ENCODE data around the gene TSPAN7.

TSPAN7 gene

GRCh38 chrX:38694394-38694793 is 133.1 kb downstream of the TSPAN7 start:
- DNase-seq (ENCODE audit: low read depth) = no peak

- no peak for DNase-seq (ENCODE audit: low read depth)
Observed at GRCh38 chrX:38697461-38697860, 136.1 kb downstream of the TSPAN7 start.

- DNase-seq (ENCODE audit: low read depth) = no peak
Observed at GRCh38 chrX:38699121-38699520, 137.8 kb downstream of the TSPAN7 start.

DNA sequence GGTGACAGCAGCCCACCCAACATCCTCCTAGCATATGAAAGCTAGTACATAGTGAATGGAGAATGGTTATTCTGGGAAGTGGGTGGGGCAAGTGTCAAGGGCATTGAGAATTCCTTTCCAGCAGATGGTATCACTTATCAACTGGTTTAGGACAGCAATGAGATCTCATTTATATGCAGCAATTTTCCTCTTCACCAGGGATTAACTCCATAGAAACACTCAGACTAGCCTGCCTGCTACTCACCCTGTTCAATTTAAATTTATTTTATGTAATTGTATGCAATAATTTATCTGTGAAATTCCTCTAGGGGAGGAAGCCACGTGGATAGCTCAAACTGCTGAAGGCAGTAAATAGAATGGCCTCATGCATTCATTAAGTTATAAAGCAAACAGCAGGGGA is 138.4 kb downstream of the TSPAN7 start:
- no peak for DNase-seq (ENCODE audit: low read depth)

DNA sequence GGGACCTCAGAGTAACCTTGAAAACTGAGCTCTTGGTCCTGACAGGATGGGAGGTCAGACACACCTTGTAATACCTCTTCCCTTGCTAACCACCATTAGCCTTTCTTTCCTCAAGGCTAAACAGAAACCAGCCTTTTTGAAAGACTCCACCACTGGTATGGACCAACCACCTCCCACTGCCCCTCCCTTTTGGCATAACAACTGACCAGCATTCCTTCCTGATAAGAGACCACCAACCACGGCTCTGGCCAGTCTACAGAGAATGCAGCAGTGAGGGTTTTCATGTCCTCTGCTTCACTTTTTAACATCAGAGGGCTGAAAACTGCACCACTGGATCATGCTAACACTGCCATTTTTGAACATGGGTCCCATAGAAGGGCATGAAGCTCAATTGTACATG is 139.7 kb downstream of the TSPAN7 start:
- DNase-seq (ENCODE audit: low read depth) = no peak

- no peak for DNase-seq (ENCODE audit: low read depth)
Observed at GRCh38 chrX:38704146-38704882, 143.0 kb downstream of the TSPAN7 start.

DNA sequence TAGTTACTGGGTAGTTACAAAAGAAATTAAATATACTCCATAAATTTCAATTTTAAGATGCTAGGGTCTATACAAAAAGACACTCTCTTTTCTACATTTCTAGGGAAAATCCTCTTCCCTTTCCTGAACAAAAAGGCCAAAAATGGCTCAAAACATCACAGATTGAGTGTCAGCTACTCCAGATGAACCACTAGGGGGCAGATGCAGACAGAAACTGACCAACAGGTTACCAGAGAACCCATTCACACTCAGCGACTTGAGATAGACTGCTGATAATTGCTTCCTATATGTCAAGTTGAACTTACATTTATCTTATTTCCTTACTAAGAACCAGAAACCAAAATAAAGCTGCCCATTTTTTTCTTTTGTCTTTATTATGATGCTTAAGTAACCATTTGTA is 156.5 kb downstream of the TSPAN7 start:
- DNase-seq (ENCODE audit: low read depth) = no peak

GRCh38 chrX:38718311-38718710 is 157.0 kb downstream of the TSPAN7 start:
- no peak for DNase-seq (ENCODE audit: low read depth)

DNA sequence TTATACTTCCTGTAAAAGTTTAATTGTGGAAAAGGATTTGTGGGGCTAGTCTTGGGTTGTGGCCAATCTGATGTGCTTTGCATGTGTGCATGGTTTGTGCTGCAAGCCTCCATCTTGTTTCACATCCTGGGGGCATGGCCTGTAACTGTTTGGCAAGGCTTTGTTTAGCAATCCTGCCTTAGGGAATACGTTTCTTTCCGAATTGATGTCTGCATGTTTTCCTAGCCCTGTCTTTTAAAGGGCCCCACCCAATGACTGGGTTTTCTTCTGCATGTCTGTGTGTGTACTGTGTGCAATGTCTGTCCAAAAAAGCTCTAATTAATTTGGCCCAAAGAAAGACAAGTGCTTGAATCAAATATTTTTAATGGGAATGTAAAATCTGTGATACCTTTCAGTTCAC is 165.3 kb downstream of the TSPAN7 start:
- DNase-seq (ENCODE audit: low read depth) = no peak

GRCh38 chrX:38727668-38728067 is 166.3 kb downstream of the TSPAN7 start:
- no peak for DNase-seq (ENCODE audit: low read depth)

- no peak for DNase-seq (ENCODE audit: low read depth)
Observed at GRCh38 chrX:38732866-38733265, 171.5 kb downstream of the TSPAN7 start.

All from activated T-cell treated with anti-CD3 and anti-CD28 coated beads for 48 hours (primary cell).